Gastrocnemius medialis (tissue), 4 donors: Measurements from ENCODE around the gene SLC24A1. TPM values are rescaled to one million over a fixed set of nuclear protein-coding genes. Genes with fewer than 3 reads are reported as not detected.

Source experiments
- ATAC-seq, 2 donors: fragments of 150-250 bp; one replicate each; pipeline ENCODE4 v1.9.1; 2016
- DNase-seq, 2 donors: peaks; one replicate each; pipeline ENCODE4 v3.0.0-alpha.2; 2019
- H3K27ac ChIP-seq, 4 donors: fragments of 200-600 bp; sonication (generic); 1 replicate in 1 of 4; 2 replicates in 3 of 4; pipeline ENCODE4 v1.5.1; 2016 to 2018; ENCODE audit warnings: mild to moderate bottlenecking in 2 of 4, moderate library complexity in 1 of 4
- H3K27me3 ChIP-seq, 3 donors: fragments of 200-600 bp; sonication (generic) in 2 of 3; 1 replicate in 1 of 3; 2 replicates in 2 of 3; pipeline versions ENCODE4 v1.5.1 to v1.6.0; 2016 to 2019; ENCODE audit warnings: mild to moderate bottlenecking in 1 of 3, moderate library complexity in 1 of 3
- H3K36me3 ChIP-seq, 2 donors: fragments of 200-600 bp; sonication (generic) in 1 of 2; one replicate each; pipeline ENCODE4 v1.5.1; 2017 to 2018
- H3K4me1 ChIP-seq, 2 donors: fragments of 200-600 bp; sonication (generic) in 1 of 2; one replicate each; pipeline ENCODE4 v1.5.1; 2016 to 2017; ENCODE audit warnings: mild to moderate bottlenecking in 2 of 2
- H3K4me3 ChIP-seq, 4 donors: fragments of 200-600 bp; sonication (generic) in 3 of 4; 1 replicate in 1 of 4; 2 replicates in 3 of 4; pipeline ENCODE4 v1.5.1; 2016 to 2019; ENCODE audit warnings: mild to moderate bottlenecking in 2 of 4
- H3K9me3 ChIP-seq, 3 donors: fragments of 200-600 bp; sonication (generic) in 2 of 3; 1 replicate in 1 of 3; 2 replicates in 2 of 3; pipeline ENCODE4 v1.5.1; 2016 to 2019
- POLR2A ChIP-seq, 2 donors: fragments of 450-650 bp; IDR thresholded peaks; one replicate each; pipeline ENCODE4 v1.6.1; 2017; ENCODE audit warnings: antibody characterized with exemption in 2 of 2, mild to moderate bottlenecking in 2 of 2, moderate library complexity in 2 of 2
- in situ Hi-C, 4 donors: fragments of 200-750 bp; cut with MboI; loops; one replicate each; pipeline versions ENCODE4 v1.15.0 to v1.8.0; 2017; ENCODE audit warnings: low sequenced_read_pairs in 4 of 4
- intact Hi-C: fragments of 100-400 bp; cut with DNase I; formaldehyde crosslinking; loops from one replicate; pipeline ENCODE4 v1.15.1; 2023; ENCODE audit warnings: low total_unique reads
- total RNA-seq, 4 donors: library from RNA; depleted of rRNA; stranded (reverse); fragments of >200 nt; gene quantifications; one replicate each; pipeline versions ENCODE4 v1.1.0 to v1.2.3, GENCODE V29; 2016
- TF ChIP-seq, protein P1 (sequence below), 5 experiments: fragments of 450-650 bp in 3 of 5; fragments of 200-600 bp in 2 of 5; sonication (generic) in 2 of 5; IDR thresholded peaks in 4 of 5; conservative IDR thresholded peaks in 1 of 5; 1 replicate in 4 of 5; 2 replicates in 1 of 5; pipeline ENCODE4 v1.5.1; 2016 to 2019; ENCODE audit warnings: antibody characterized with exemption in 5 of 5, mild to moderate bottlenecking in 3 of 5, moderate library complexity in 3 of 5

The SLC24A1 gene
- total RNA-seq, 4 donors from 2014 or later, result 0.41 to 0.81 (median 0.69) TPM

DNA sequence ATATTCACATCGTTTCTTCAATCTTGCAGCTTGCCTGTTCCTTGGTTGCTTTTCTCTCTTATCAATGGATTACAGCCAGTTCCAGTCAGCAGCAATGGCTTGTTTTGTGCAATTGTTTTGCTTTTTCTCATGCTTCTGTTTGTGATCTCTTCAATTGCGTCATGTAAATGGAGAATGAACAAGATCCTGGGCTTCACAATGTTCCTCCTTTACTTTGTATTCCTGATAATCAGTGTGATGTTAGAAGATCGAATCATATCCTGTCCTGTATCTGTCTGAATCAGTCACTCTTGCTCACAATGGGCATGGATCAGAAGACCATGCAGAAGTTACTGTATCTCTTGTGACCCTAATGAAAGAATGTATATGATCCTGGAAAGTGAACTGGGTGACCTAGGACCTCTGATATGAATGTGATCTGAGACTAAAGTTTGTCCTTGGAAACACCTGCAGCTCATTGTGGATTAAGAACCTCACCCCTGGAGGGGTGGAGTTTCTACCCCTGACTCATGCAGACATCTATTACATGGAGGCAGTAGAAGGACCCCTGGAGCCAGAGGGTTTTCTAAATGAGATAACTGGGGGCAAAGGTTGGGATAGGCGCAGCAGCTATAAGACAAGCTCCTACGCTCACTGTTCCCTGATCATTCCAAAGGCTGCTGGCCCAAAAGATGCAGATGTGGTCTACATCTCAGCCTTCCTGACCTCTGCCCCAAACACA is 32.2 kb downstream of the SLC24A1 start:
- peaks cover 0 to 23% of the 10 kb centered on the region in 2 donors for H3K36me3 ChIP-seq
- ATAC-seq (no peak), DNase-seq (no peak)
- H3K27me3 ChIP-seq, result no peaks in the 10 kb centered on the region
- no peak overlapping the region for H3K27ac ChIP-seq
- in situ Hi-C loops (no loop called here), intact Hi-C loops (no loop called here)
- H3K9me3 ChIP-seq, result no peaks in the 10 kb centered on the region
- TF ChIP-seq, protein P1, sequence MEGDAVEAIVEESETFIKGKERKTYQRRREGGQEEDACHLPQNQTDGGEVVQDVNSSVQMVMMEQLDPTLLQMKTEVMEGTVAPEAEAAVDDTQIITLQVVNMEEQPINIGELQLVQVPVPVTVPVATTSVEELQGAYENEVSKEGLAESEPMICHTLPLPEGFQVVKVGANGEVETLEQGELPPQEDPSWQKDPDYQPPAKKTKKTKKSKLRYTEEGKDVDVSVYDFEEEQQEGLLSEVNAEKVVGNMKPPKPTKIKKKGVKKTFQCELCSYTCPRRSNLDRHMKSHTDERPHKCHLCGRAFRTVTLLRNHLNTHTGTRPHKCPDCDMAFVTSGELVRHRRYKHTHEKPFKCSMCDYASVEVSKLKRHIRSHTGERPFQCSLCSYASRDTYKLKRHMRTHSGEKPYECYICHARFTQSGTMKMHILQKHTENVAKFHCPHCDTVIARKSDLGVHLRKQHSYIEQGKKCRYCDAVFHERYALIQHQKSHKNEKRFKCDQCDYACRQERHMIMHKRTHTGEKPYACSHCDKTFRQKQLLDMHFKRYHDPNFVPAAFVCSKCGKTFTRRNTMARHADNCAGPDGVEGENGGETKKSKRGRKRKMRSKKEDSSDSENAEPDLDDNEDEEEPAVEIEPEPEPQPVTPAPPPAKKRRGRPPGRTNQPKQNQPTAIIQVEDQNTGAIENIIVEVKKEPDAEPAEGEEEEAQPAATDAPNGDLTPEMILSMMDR (IDR thresholded peaks at IDR 0.05 in 4 of 5, conservative IDR thresholded peaks at IDR 0.05 in 1 of 5), result no peak
- TF ChIP-seq POLR2A (IDR thresholded peaks at IDR 0.05), result no peak
- H3K4me1 ChIP-seq, result no peaks in the 10 kb centered on the region
- no peak overlapping the region for H3K4me3 ChIP-seq

GRCh38 chr15:65655026-65655425 is 33.3 kb downstream of the SLC24A1 start:
- ATAC-seq, result no peak
- in situ Hi-C loops, result no loop called here

GRCh38 chr15:65655457-65655856 is 33.7 kb downstream of the SLC24A1 start:
- H3K27me3 ChIP-seq, result no peaks in the 10 kb centered on the region
- H3K4me3 ChIP-seq, result no peak overlapping the region
- TF ChIP-seq, protein P1 (IDR thresholded peaks at IDR 0.05 in 4 of 5, conservative IDR thresholded peaks at IDR 0.05 in 1 of 5), result no peak
- TF ChIP-seq POLR2A (IDR thresholded peaks at IDR 0.05), result no peak
- ATAC-seq, result no peak
- DNase-seq, result no peak
- H3K4me1 ChIP-seq, result no peaks in the 10 kb centered on the region
- in situ Hi-C loops (no loop called here), intact Hi-C loops (no loop called here)
- H3K9me3 ChIP-seq, result no peaks in the 10 kb centered on the region
- H3K27ac ChIP-seq, result no peak overlapping the region
- peaks cover 0 to 36% of the 10 kb centered on the region in 2 donors for H3K36me3 ChIP-seq

More at GRCh38 chr15:65655026-65655425, 33.3 kb downstream of the SLC24A1 start:
- no peaks in the 10 kb centered on the region for H3K9me3 ChIP-seq
- no peak for TF ChIP-seq POLR2A (IDR thresholded peaks at IDR 0.05)
- TF ChIP-seq, protein P1 (IDR thresholded peaks at IDR 0.05 in 4 of 5, conservative IDR thresholded peaks at IDR 0.05 in 1 of 5), result no peak
- H3K27ac ChIP-seq, result no peak overlapping the region
- peaks cover 0 to 31% of the 10 kb centered on the region in 2 donors for H3K36me3 ChIP-seq
- no peak overlapping the region for H3K4me3 ChIP-seq
- DNase-seq, result no peak
- no peaks in the 10 kb centered on the region for H3K4me1 ChIP-seq
- intact Hi-C loops, result no loop called here
- no peaks in the 10 kb centered on the region for H3K27me3 ChIP-seq

DNA sequence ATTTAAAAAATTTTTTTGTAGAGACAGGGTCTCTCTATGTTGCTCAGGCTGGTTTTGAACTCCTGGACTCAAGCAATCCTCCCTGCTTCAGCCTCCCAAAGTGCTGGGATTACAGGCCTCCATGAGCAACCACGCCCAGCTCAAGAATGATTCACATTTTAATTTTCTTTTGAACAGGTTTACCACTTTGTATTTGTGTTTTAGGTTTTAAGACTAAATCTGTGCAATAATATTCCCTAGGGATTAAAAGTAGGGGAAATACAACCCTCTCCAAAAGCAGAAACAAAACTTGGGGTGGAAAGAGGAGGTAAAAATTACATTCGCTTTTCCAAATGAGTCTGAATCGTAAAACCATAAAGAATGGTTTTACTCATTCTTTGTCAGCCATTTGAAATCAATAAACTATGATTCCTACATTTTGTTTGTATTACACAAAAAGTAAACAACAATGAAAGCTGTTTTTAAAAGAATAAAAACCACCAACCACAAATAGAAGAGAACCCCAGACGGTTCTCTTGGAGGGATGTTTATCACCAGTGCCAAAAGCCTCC is 37.8 kb downstream of the SLC24A1 start:
- no peak for ATAC-seq
- intact Hi-C loops (loop anchor here (10.0 kb wide), 1 partner anchor 55 kb away; no protein-coding TSS in a partner anchor), in situ Hi-C loops (no loop called here)
- Histone ChIP-seq H3K4me1 (no peaks in the 10 kb centered on the region), H3K27me3 (no peaks in the 10 kb centered on the region), H3K9me3 (no peaks in the 10 kb centered on the region), H3K36me3 (peaks cover 5 to 54% of the 10 kb centered on the region in 2 donors), H3K27ac (no peak overlapping the region), H3K4me3 (no peak overlapping the region)
- DNase-seq, result no peak
- TF ChIP-seq POLR2A (IDR thresholded peaks at IDR 0.05), result no peak
- TF ChIP-seq, protein P1 (IDR thresholded peaks at IDR 0.05 in 4 of 5, conservative IDR thresholded peaks at IDR 0.05 in 1 of 5), result no peak
